Measurements from ENCODE around the gene MSLN. TPM values are rescaled to one million over a fixed set of nuclear protein-coding genes. Genes with fewer than 3 reads are reported as not detected.
"Not testable (repeated sequence)": the region's sequence is repeated elsewhere in the genome, so short reads cannot be mapped to it uniquely, and the experiment has no call there.

The MSLN gene
- total RNA-seq, 3 donors from 2014 or later (not counting 1 experiment from before 2014, with no cell fraction given) = not detected

DNA sequence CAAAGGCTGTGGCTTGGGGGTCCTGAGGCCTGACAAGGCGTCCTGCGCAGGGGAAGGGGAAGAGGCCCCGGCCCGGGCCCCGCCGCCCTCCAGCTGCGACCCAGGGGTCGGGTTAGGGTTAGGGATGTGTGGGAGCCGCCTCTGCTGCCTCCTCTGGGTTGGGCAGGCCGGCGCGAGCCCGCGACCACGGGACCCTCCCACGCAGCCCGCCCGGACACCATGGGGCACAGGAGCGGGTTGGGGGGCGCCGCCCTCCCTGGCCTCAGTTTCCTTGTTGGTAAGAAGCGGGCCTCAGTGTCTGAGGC, 20.1 kb upstream of the MSLN start:
- no peaks in the 10 kb centered on the region for H3K9me3 ChIP-seq (ENCODE audit: control insufficient read depth, insufficient read depth, low read length)
- peak overlapping the region in 1 of 2 donors; percentile 71 for H3K27ac Mint-ChIP-seq
- H3K4me1 ChIP-seq (ENCODE audit: control insufficient read depth, insufficient read depth, low read length) = peaks cover 16% of the 10 kb centered on the region
- H3K9me3 Mint-ChIP-seq = no peaks in the 10 kb centered on the region
- H3K4me1 Mint-ChIP-seq = no peaks in the 10 kb centered on the region
- H3K36me3 ChIP-seq (ENCODE audit: control insufficient read depth, insufficient read depth, low read length) = peaks cover 11% of the 10 kb centered on the region
- intact Hi-C loops (cut with micrococcal nuclease) = loop anchor here (2.0 kb wide), 1 partner anchor 26 kb away; the partner anchor contains the start of gene METRN
- DNase-seq (no peak), ATAC-seq (peak; percentile 11 to 15 (median 13))
- no peaks in the 10 kb centered on the region for H3K27me3 ChIP-seq (ENCODE audit: control insufficient read depth, insufficient read depth, low read length)
- peak overlapping the region; percentile 82 for H3K4me3 ChIP-seq (ENCODE audit: low read length)
- under 1% methylated on average over 22 of the region's 22 CpGs for WGBS (ENCODE audit: insufficient coverage)
- no peaks in the 10 kb centered on the region for H3K27me3 Mint-ChIP-seq (ENCODE audit: low read depth in 2 of 2)
- H3K36me3 Mint-ChIP-seq = no peaks in the 10 kb centered on the region
- peak overlapping the region; percentile 74 for H3K27ac ChIP-seq (ENCODE audit: low read length)
- TF ChIP-seq, protein P1, sequence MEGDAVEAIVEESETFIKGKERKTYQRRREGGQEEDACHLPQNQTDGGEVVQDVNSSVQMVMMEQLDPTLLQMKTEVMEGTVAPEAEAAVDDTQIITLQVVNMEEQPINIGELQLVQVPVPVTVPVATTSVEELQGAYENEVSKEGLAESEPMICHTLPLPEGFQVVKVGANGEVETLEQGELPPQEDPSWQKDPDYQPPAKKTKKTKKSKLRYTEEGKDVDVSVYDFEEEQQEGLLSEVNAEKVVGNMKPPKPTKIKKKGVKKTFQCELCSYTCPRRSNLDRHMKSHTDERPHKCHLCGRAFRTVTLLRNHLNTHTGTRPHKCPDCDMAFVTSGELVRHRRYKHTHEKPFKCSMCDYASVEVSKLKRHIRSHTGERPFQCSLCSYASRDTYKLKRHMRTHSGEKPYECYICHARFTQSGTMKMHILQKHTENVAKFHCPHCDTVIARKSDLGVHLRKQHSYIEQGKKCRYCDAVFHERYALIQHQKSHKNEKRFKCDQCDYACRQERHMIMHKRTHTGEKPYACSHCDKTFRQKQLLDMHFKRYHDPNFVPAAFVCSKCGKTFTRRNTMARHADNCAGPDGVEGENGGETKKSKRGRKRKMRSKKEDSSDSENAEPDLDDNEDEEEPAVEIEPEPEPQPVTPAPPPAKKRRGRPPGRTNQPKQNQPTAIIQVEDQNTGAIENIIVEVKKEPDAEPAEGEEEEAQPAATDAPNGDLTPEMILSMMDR (IDR thresholded peaks at IDR 0.05) = no peak
- peak overlapping the region; percentile 84 for H3K4me3 Mint-ChIP-seq

DNA sequence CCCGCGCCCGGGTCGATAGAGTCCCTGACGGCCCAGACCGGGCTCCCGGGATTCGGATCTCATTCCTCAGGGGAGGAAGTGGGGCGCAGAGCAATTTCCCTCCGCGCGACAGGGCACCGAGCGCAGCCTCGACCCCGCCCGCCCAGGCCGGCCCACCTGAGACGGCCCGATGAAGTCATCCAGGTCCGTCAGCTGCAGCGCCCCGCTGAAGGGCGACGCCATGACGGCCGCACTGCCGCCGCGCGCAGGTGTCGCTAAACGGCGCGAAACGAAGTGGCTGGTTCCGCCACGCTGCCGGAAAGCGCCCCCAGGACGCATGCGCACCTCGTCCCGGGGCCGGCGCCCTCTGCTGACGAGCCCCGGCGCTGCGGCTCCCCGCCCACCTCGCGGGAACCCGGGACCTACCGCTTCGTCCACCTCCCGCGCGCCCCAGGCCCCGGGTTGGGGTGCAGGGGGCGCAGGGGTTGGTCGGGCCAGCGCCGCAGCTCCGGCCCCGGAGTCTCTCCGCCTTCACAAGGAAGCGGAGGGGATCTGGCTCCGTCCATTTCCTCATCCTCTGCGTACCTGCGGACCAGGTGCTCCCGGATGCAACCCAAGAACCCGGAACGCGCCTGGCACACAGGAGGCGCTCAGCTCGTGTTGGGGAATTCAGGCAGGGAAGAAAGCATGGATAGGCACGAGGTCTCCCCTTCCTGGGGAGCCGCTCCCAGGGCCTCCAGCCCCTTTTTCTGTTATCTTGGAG, 19.6 kb upstream of the MSLN start, which contains the start of gene CIAO3:
Gene CIAO3 (minus strand): TSS at position 234 of the 742 bp plus-strand sequence. CDS start 12 bp downstream, at position 222.
- ATAC-seq = peak; percentile 92 to 95 (median 92)
- H3K36me3 ChIP-seq (ENCODE audit: control insufficient read depth, insufficient read depth, low read length) = peaks cover 11% of the 10 kb centered on the region
- H3K27ac ChIP-seq (ENCODE audit: low read length) = peak within 1 kb of the TSS; percentile 74
- peaks cover 16% of the 10 kb centered on the region for H3K4me1 ChIP-seq (ENCODE audit: control insufficient read depth, insufficient read depth, low read length)
- TF ChIP-seq, protein P1 (IDR thresholded peaks at IDR 0.05) = peak; percentile 94
- H3K4me1 Mint-ChIP-seq = no peaks in the 10 kb centered on the region
- H3K4me3 ChIP-seq (ENCODE audit: low read length) = peak within 1 kb of the TSS; percentile 82
- H3K36me3 Mint-ChIP-seq = no peaks in the 10 kb centered on the region
- no peaks in the 10 kb centered on the region for H3K9me3 ChIP-seq (ENCODE audit: control insufficient read depth, insufficient read depth, low read length)
- under 1% methylated on average over 79 of the region's 79 CpGs for WGBS (ENCODE audit: insufficient coverage)
- peak within 1 kb of the TSS; percentile 84 for H3K4me3 Mint-ChIP-seq
- no peaks in the 10 kb centered on the region for H3K9me3 Mint-ChIP-seq
- peak within 1 kb of the TSS; percentile 6 to 71 for H3K27ac Mint-ChIP-seq
- intact Hi-C loops (cut with micrococcal nuclease) = loop anchor here (2.0 kb wide), 1 partner anchor 26 kb away; the partner anchor contains the start of gene METRN
- H3K27me3 Mint-ChIP-seq (ENCODE audit: low read depth in 2 of 2) = no peaks in the 10 kb centered on the region
- H3K27me3 ChIP-seq (ENCODE audit: control insufficient read depth, insufficient read depth, low read length) = no peaks in the 10 kb centered on the region
- peak; percentile 93 to 95 for DNase-seq

DNA sequence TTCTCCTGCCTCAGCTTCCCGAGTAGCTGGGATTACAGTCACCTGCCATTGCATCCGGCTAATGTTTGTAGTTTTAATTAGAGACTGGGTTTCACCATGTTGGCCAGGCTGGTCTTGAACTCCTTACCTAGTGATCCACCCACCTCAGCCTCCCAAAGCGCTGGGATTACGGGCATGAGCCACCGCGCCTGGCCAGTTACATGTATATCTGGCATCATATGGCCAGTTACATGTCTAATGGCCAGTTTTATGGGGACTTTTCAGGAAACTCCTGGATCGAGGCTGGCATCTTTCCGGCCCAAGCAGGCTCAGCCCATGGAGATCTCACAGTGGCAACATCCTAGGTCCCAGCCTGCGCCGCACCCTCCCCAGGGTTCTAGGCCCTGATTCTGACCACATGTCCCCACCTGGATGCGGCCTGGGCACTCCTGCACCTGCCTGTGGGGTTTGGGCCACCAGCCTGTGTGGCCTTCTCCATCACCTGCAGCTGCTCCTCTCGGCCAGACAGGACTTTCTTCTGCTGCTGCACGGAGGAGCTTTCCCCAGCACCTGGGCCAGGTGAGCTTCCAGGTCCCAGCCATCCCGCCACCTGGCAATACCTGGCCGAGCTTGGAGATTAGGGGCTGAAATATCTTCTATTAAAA, 18.4 kb upstream of the MSLN start:
- H3K36me3 Mint-ChIP-seq = no peaks in the 10 kb centered on the region
- ATAC-seq (no peak), DNase-seq (no peak)
- Histone ChIP-seq H3K36me3 (ENCODE audit: control insufficient read depth, insufficient read depth, low read length) (peaks cover 7% of the 10 kb centered on the region), H3K4me3 (ENCODE audit: low read length) (no peak overlapping the region), H3K9me3 (ENCODE audit: control insufficient read depth, insufficient read depth, low read length) (no peaks in the 10 kb centered on the region), H3K4me1 (ENCODE audit: control insufficient read depth, insufficient read depth, low read length) (peaks cover 16% of the 10 kb centered on the region), H3K27ac (ENCODE audit: low read length) (no peak overlapping the region), H3K27me3 (ENCODE audit: control insufficient read depth, insufficient read depth, low read length) (no peaks in the 10 kb centered on the region)
- peak overlapping the region; percentile 75 for H3K4me3 Mint-ChIP-seq
- intact Hi-C loops (cut with micrococcal nuclease) = loop anchor here (2.0 kb wide), 1 partner anchor 27 kb away; the partner anchor contains the start of gene METRN
- no peaks in the 10 kb centered on the region for H3K27me3 Mint-ChIP-seq (ENCODE audit: low read depth in 2 of 2)
- H3K9me3 Mint-ChIP-seq = no peaks in the 10 kb centered on the region
- TF ChIP-seq, protein P1 (IDR thresholded peaks at IDR 0.05) = no peak
- no peaks in the 10 kb centered on the region for H3K4me1 Mint-ChIP-seq
- WGBS (ENCODE audit: insufficient coverage) = 97% methylated on average over 15 of the region's 15 CpGs
- peak overlapping the region in 1 of 2 donors; percentile 6 for H3K27ac Mint-ChIP-seq

DNA sequence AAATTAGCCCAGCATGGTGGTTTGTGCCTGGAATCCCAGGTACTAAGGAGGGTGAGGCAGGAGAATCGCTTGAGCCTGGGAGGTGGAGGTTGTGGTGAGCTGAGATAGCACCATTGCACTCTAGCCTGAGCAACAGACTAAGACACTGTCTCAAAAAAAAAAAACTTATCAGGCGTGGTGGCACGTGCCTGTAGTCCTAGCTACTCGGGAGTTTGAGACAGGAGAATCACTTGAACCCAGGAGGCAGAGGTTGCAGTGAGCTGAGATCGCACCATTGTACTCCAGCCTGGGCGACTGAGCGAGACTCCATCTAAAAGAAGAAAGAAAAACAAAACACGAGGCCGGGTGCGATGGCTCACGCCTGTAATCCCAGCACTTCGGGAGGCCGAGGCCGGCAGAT, 17.6 kb upstream of the MSLN start:
- not testable (repeated sequence) for ATAC-seq; H3K4me3 Mint-ChIP-seq; H3K4me3 ChIP-seq (ENCODE audit: low read length)

More for the DNA sequence above, 17.6 kb upstream of the MSLN start:
- H3K36me3 Mint-ChIP-seq; H3K27me3 ChIP-seq (ENCODE audit: control insufficient read depth, insufficient read depth, low read length); H3K36me3 ChIP-seq (ENCODE audit: control insufficient read depth, insufficient read depth, low read length); H3K27ac ChIP-seq (ENCODE audit: low read length); H3K27me3 Mint-ChIP-seq (ENCODE audit: low read depth in 2 of 2); H3K4me1 Mint-ChIP-seq; H3K9me3 ChIP-seq (ENCODE audit: control insufficient read depth, insufficient read depth, low read length); H3K27ac Mint-ChIP-seq; DNase-seq; H3K9me3 Mint-ChIP-seq; intact Hi-C loops (cut with micrococcal nuclease): not testable (repeated sequence)
- H3K4me1 ChIP-seq (ENCODE audit: control insufficient read depth, insufficient read depth, low read length) = peaks cover 16% of the 10 kb centered on the region
- WGBS (ENCODE audit: insufficient coverage) = 92% methylated on average over 14 of the region's 14 CpGs
